ENCODE measurements around the gene STRN3. TPM values are rescaled to one million over a fixed set of nuclear protein-coding genes. Genes with fewer than 3 reads are reported as not detected.

The STRN3 gene
- total and polyA plus RNA-seq, 2 of the 4 experiments (the other 2 are of a cell fraction), result 10.8 to 78.7 TPM

GRCh38 chr14:30888480-30889243, 137.5 kb downstream of the STRN3 start:
- BruUV-seq (replicated peaks), result no TSS peak
- Histone ChIP-seq H3K4ac (ENCODE audit: low read depth, low read length) (no peak overlapping the region), H2BK120ac (ENCODE audit: low read depth, low read length) (no peak overlapping the region), H3K4me3 (ENCODE audit: insufficient read depth, low read depth, low read length) (no peak overlapping the region), H2BK15ac (ENCODE audit: low read depth, low read length) (no peak overlapping the region), H2BK20ac (ENCODE audit: low read depth, low read length) (no peak overlapping the region), H2AK5ac (ENCODE audit: low read depth, low read length) (no peak overlapping the region), H2BK5ac (ENCODE audit: low read depth, low read length, poor library complexity, severe bottlenecking) (no peak overlapping the region), H4K91ac (ENCODE audit: insufficient read depth, low read depth, low read length) (no peak overlapping the region), H3K9ac (ENCODE audit: low read depth, low read length) (no peak overlapping the region), H3K79me1 (ENCODE audit: low read depth in 1 of 2, low read length in 2 of 2) (no peaks in the 10 kb centered on the region), H3K56ac (ENCODE audit: extremely low read depth, insufficient read depth, low read length) (no peak overlapping the region), H3K4me1 (ENCODE audit: control insufficient read depth, insufficient read depth, low read length) (peaks cover 2% of the 10 kb centered on the region; the same call in 1 of the 2 replicates), H3K9me3 (ENCODE audit: control insufficient read depth, insufficient read depth, low read length) (no peaks in the 10 kb centered on the region), H3K27ac (ENCODE audit: insufficient read depth, low read length) (no peak overlapping the region), H3K18ac (ENCODE audit: low read depth, low read length) (no peak overlapping the region), H2AFZ (replicated peaks; ENCODE audit: low read length, poor library complexity) (no peak overlapping the region), H3K9me1 (ENCODE audit: insufficient read depth, low read length) (no peaks in the 10 kb centered on the region; the same call in 1 of the 2 replicates), H3K27me3 (ENCODE audit: control insufficient read depth, insufficient read depth, low read length) (no peaks in the 10 kb centered on the region), H4K20me1 (ENCODE audit: insufficient read depth, low read length) (no peaks in the 10 kb centered on the region), H4K8ac (ENCODE audit: low read depth in 2 of 2, low read length in 2 of 2) (no peak overlapping the region), H3K4me2 (ENCODE audit: low read depth, low read length) (no peak overlapping the region), H2AK9ac (replicated peaks; ENCODE audit: low read depth, low read length, poor library complexity) (no peak overlapping the region), H4K5ac (ENCODE audit: low read depth, low read length) (no peak overlapping the region), H3K23ac (ENCODE audit: low read depth, low read length) (no peak overlapping the region), H3K36me3 (ENCODE audit: control insufficient read depth, insufficient read depth, low read length) (no peaks in the 10 kb centered on the region; the same call in 1 of the 2 replicates), H3K14ac (replicated peaks; ENCODE audit: low read depth, low read length) (no peak overlapping the region)
- no peak for TF ChIP-seq MAFK (IDR thresholded peaks at IDR 0.05; ENCODE audit: low read depth, low read length)
- TF ChIP-seq CEBPB (IDR thresholded peaks at IDR 0.05; ENCODE audit: low read depth, low read length), result no peak
- no peak for TF ChIP-seq BHLHE40 (IDR thresholded peaks at IDR 0.05; ENCODE audit: low read depth, low read length)
- TF ChIP-seq RAD21 (IDR thresholded peaks at IDR 0.05; ENCODE audit: low read length), result no peak
- no peak for TF ChIP-seq SMC3 (IDR thresholded peaks at IDR 0.05; ENCODE audit: low read depth, low read length)
- ATAC-seq (ENCODE audit: low read depth) (no peak), DNase-seq (no peak)
- 100% methylated on average over 1 of the region's 5 CpGs; no CpG with 5 or more reads in 1 of the 2 experiments for WGBS, 2 experiments (ENCODE audit: extremely low coverage in 2 of 2, insufficient read length in 1 of 2)
- intact Hi-C loops (cut with micrococcal nuclease), result no loop called here
- ChIA-PET CTCF (interaction anchor here (0.7 kb wide), 1 partner anchor 292 kb away, joined by 3 read pairs; no protein-coding TSS in a partner anchor), POLR2A (ENCODE audit: unreplicated experiment) (no interaction called here)
- dilution Hi-C loops (cut with HindIII; ENCODE audit: low sequenced_read_pairs, unreplicated experiment), result no loop called here
- in situ Hi-C loops (cut with MboI; ENCODE audit: low sequenced_read_pairs), result no loop called here

Measured in IMR-90 (cell line).